Left ventricle myocardium inferior (tissue), 1 donor: Measurements from ENCODE around the gene OTUD7B. TPM values are rescaled to one million over a fixed set of nuclear protein-coding genes. Genes with fewer than 3 reads are reported as not detected.

ENCODE experiments used
- DNase-seq: peaks from one replicate; pipeline ENCODE4 v3.0.0-alpha.2; 2020
- H3K27ac ChIP-seq: fragments of 200-600 bp; replicated peaks from 2 replicates; pipeline ENCODE4 v1.8.0; 2021
- H3K27me3 ChIP-seq: fragments of 200-600 bp; 2 replicates; pipeline ENCODE4 v1.8.0; 2021; ENCODE audit warnings: low read depth
- H3K36me3 ChIP-seq: fragments of 200-600 bp; 2 replicates; pipeline ENCODE4 v1.8.0; 2021
- H3K4me1 ChIP-seq: fragments of 200-600 bp; 2 replicates; pipeline ENCODE4 v1.8.0; 2021
- H3K4me3 ChIP-seq: fragments of 200-600 bp; 2 replicates; pipeline ENCODE4 v1.8.0; 2021; ENCODE audit warnings: mild to moderate bottlenecking, moderate library complexity
- H3K9me3 ChIP-seq: fragments of 200-600 bp; replicated peaks from 2 replicates; pipeline ENCODE4 v1.8.0; 2021
- intact Hi-C: fragments of 100-400 bp; cut with micrococcal nuclease; formaldehyde crosslinking; loops from one replicate; pipeline ENCODE4 v1.11.0; 2022
- total RNA-seq: library from RNA; stranded (reverse); fragmentation: NEBNext Ultra II Directional; extraction: Animal tissue kit (Norgen Biotek cat#: 25700); gene quantifications from one replicate; pipeline ENCODE4 v1.2.1, GENCODE V29; 2021
- TF ChIP-seq, protein P1 (sequence below): fragments of 200-600 bp; IDR thresholded peaks from 2 replicates; pipeline ENCODE4 v1.8.0; 2021; ENCODE audit warnings: antibody characterized with exemption, mild to moderate bottlenecking, borderline replicate concordance
- donor health status: DM: no; HTN: yes; CAD: no; lungs with severe emphysema.

The OTUD7B gene
- total RNA-seq, 1 donor from 2014 or later: 23.8 TPM

DNA sequence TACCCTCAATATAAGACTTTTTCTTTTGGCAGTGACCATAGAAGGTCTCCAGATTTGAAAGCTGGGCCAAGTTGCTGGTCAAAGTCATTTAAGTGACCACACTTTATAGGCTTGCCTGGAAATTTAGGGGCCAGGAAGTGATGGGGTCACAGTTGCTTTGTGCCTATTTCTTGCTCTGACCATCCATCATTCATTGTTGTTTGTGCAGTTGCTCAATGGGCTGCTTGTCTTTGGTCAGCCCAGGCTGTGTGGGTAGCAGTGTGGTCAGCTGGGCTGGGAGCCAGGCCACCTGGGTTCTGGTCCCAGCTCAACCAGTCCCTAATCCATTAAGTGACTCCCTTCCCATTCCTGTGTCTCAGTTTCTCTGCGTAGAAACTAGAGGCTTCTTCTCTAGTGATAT, 2.1 kb upstream of the OTUD7B start:
- Histone ChIP-seq H3K4me3 (no peak overlapping the region), H3K27me3 (no peaks in the 10 kb centered on the region), H3K36me3 (no peaks in the 10 kb centered on the region), H3K27ac (no peak overlapping the region), H3K4me1 (peaks cover 35% of the 10 kb centered on the region), H3K9me3 (no peaks in the 10 kb centered on the region)
- DNase-seq: no peak
- TF ChIP-seq, protein P1, sequence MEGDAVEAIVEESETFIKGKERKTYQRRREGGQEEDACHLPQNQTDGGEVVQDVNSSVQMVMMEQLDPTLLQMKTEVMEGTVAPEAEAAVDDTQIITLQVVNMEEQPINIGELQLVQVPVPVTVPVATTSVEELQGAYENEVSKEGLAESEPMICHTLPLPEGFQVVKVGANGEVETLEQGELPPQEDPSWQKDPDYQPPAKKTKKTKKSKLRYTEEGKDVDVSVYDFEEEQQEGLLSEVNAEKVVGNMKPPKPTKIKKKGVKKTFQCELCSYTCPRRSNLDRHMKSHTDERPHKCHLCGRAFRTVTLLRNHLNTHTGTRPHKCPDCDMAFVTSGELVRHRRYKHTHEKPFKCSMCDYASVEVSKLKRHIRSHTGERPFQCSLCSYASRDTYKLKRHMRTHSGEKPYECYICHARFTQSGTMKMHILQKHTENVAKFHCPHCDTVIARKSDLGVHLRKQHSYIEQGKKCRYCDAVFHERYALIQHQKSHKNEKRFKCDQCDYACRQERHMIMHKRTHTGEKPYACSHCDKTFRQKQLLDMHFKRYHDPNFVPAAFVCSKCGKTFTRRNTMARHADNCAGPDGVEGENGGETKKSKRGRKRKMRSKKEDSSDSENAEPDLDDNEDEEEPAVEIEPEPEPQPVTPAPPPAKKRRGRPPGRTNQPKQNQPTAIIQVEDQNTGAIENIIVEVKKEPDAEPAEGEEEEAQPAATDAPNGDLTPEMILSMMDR: no peak
- intact Hi-C loops: no loop called here

DNA sequence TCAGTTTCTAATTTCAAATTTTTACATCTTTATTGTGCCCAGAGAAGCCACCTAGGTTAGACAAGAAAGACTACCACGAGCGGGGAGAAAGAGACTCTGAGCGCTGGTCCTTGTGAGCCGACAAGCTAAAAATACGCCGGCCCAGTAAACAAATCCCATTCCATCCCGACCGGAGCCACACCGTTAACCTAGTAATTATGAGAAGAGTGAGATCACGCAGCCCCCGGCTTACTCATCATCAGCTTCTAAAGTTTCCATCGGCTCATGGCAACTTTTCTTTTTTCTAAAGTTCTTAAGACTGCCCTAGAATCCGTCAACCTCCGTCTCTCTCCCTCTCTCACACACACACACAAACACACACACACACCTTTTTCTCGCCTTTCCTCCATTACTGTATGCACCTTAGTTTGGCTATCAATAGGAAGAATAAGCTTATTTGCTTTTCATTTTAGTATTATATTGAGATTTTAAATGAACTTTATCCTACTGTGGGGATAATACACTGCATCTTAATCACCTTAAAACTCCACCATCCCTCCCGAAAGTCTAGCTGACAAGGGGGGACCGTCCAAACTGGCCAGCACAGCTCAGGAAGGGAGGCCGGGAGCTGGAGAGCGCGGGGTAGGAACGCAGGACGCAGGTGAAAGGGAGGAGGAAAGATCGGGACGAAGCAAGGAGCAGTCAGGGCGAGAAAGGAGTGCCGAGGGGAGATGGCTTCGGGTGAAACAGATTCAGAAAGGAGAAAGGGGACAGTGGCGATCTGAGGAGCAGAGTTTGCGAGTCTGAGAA, 728 bp downstream of the OTUD7B start:
- peak overlapping the region; percentile 88 for H3K4me3 ChIP-seq
- peak; percentile 21 for DNase-seq
- peak overlapping the region; percentile 95 for H3K27ac ChIP-seq
- H3K9me3 ChIP-seq: no peaks in the 10 kb centered on the region
- intact Hi-C loops: no loop called here
- H3K36me3 ChIP-seq: peaks cover 6% of the 10 kb centered on the region
- TF ChIP-seq, protein P1: no peak
- H3K27me3 ChIP-seq: no peaks in the 10 kb centered on the region
- H3K4me1 ChIP-seq: peaks cover 55% of the 10 kb centered on the region

DNA sequence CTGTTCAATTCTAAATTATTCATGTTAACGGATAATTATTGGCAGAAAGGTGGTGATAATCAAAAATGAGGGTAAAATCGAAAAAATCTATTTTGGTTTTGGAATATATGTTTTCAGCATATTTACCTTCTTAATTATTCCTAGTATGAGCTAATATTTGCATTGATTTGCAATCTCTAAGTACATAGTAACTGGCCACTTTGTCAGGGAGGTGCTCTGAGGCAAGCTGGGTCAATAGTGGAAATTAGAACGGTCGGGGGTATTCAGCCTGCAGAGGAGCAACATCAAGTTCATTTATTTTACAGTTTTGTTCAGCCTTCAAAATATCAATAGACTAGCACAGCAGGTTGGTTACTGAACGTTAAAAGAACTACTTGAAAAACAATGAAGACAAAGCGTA, 1.8 kb downstream of the OTUD7B start:
- no peaks in the 10 kb centered on the region for H3K27me3 ChIP-seq
- intact Hi-C loops: no loop called here
- no peak for DNase-seq
- peak overlapping the region; percentile 95 for H3K27ac ChIP-seq
- H3K4me1 ChIP-seq: peaks cover 56% of the 10 kb centered on the region
- H3K4me3 ChIP-seq: peak overlapping the region; percentile 88
- peaks cover 9% of the 10 kb centered on the region for H3K36me3 ChIP-seq
- H3K9me3 ChIP-seq: no peaks in the 10 kb centered on the region
- TF ChIP-seq, protein P1: no peak

DNA sequence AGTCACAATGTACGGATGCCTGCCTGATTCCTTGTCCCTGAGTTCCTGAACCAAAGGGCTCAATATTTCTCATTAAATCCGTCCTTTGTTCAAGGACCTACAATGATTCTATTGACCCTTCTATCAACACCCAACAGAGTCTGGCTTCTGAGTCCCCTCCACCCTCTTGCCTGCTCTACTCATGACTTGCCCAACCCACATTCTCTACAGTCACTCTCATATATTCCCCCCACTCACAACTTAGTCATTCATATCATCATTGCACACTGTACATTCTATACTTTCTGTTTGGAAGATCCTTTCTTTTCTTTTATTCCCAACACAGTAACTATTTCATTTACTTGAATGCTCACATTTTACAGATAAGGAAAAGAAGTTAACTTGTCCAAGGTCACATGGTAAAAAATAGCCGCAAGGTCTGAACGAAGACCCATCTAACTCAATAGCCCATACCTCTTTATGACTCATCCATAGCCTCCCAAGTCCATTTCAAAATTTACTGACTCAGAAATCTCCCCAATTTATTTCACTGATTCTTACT, 3.6 kb downstream of the OTUD7B start:
- Histone ChIP-seq H3K4me3 (no peak overlapping the region), H3K36me3 (peaks cover 15% of the 10 kb centered on the region), H3K27ac (no peak overlapping the region), H3K9me3 (no peaks in the 10 kb centered on the region), H3K27me3 (no peaks in the 10 kb centered on the region), H3K4me1 (peaks cover 62% of the 10 kb centered on the region)
- TF ChIP-seq, protein P1: no peak
- intact Hi-C loops: no loop called here
- DNase-seq: no peak

DNA sequence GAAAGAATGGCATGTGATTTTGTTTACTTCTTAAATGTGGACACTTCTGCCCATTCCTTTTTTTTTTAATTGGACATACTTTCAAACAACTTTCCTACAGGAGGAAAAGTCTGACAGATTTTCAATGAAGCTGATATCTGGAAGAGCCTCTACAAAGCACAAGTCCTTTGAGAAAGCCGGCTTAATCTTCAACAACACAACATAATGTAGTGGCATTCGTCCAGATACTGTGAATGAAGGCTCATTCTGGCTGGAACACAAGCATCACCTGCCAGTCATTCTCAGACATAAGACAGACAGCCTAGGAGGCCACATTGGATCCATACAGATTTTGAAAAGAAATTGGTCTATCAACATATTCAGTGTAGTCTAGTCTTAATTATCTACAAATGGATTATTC, 4.9 kb downstream of the OTUD7B start:
- Histone ChIP-seq H3K4me1 (peaks cover 69% of the 10 kb centered on the region), H3K36me3 (peaks cover 15% of the 10 kb centered on the region), H3K27me3 (no peaks in the 10 kb centered on the region), H3K4me3 (no peak overlapping the region), H3K9me3 (no peaks in the 10 kb centered on the region), H3K27ac (no peak overlapping the region)
- TF ChIP-seq, protein P1: no peak
- DNase-seq: no peak
- intact Hi-C loops: no loop called here
